ENCODE data around the gene FYCO1. TPM values are rescaled to one million over a fixed set of nuclear protein-coding genes. Genes with fewer than 3 reads are reported as not detected.

Gene FYCO1
- total and polyA plus RNA-seq, 7 donors = 8.4 to 115 (median 72.1) TPM

GRCh38 chr3:46031269-46031668 lies 35.6 kb upstream of the FYCO1 start:
- no peak for DNase-seq
- intact Hi-C loops (cut with DNase I) = no loop called here
- no peaks in the 10 kb centered on the region for H3K4me1 ChIP-seq
- no peak overlapping the region for H3K4me3 ChIP-seq
- peaks cover 0 to 5% (median 1%) of the 10 kb centered on the region in 4 donors for H3K9me3 ChIP-seq
- H3K36me3 ChIP-seq = no peaks in the 10 kb centered on the region
- no peak for TF ChIP-seq POLR2AphosphoS5 (IDR thresholded peaks at IDR 0.05)
- TF ChIP-seq POLR2A (IDR thresholded peaks at IDR 0.05) = no peak
- no peak overlapping the region for H3K27ac ChIP-seq
- 72 to 97% methylated on average over 4 of the region's 4 CpGs for WGBS, 2 donors
- no peaks in the 10 kb centered on the region for H3K27me3 ChIP-seq

- no peak for TF ChIP-seq POLR2AphosphoS5 (IDR thresholded peaks at IDR 0.05)
- no peak for TF ChIP-seq EP300 (IDR thresholded peaks at IDR 0.05)
- no peak for TF ChIP-seq POLR2A (IDR thresholded peaks at IDR 0.05)
- TF ChIP-seq CTCF (IDR thresholded peaks at IDR 0.05) = no peak
- 91 to 92% methylated on average over 6 of the region's 6 CpGs for WGBS, 2 donors
- no peaks in the 10 kb centered on the region for H3K36me3 ChIP-seq
- no peaks in the 10 kb centered on the region for H3K27me3 ChIP-seq
- H3K4me1 ChIP-seq = no peaks in the 10 kb centered on the region
- peaks cover 0 to 5% (median 1%) of the 10 kb centered on the region in 4 donors for H3K9me3 ChIP-seq
- H3K4me3 ChIP-seq = no peak overlapping the region
- DNase-seq = no peak
- H3K27ac ChIP-seq = no peak overlapping the region
- intact Hi-C loops (cut with DNase I) = no loop called here
Measured at GRCh38 chr3:46030626-46031025, 35.0 kb upstream of the FYCO1 start.

GRCh38 chr3:46029953-46030543 lies 34.4 kb upstream of the FYCO1 start:
- Histone ChIP-seq H3K36me3 (no peaks in the 10 kb centered on the region), H3K27ac (no peak overlapping the region), H3K4me1 (no peaks in the 10 kb centered on the region), H3K27me3 (no peaks in the 10 kb centered on the region), H3K4me3 (no peak overlapping the region), H3K9me3 (peaks cover 0 to 5% (median 1%) of the 10 kb centered on the region in 4 donors)
- no peak for DNase-seq
- no peak for TF ChIP-seq EP300 (IDR thresholded peaks at IDR 0.05)
- TF ChIP-seq POLR2AphosphoS5 (IDR thresholded peaks at IDR 0.05) = no peak
- no peak for TF ChIP-seq CTCF (IDR thresholded peaks at IDR 0.05)
- no peak for TF ChIP-seq POLR2A (IDR thresholded peaks at IDR 0.05)
- intact Hi-C loops (cut with DNase I) = no loop called here
- WGBS, 2 donors = 50 to 73% methylated on average over 1 of the region's 1 CpG

- peaks cover 0 to 5% (median 1%) of the 10 kb centered on the region in 4 donors for H3K9me3 ChIP-seq
- no peak overlapping the region for H3K4me3 ChIP-seq
- no peak overlapping the region for H3K27ac ChIP-seq
- no peaks in the 10 kb centered on the region for H3K27me3 ChIP-seq
- 81 to 87% methylated on average over 6 of the region's 6 CpGs for WGBS, 2 donors
- no peaks in the 10 kb centered on the region for H3K4me1 ChIP-seq
- TF ChIP-seq CTCF (IDR thresholded peaks at IDR 0.05) = no peak
- no peak for TF ChIP-seq EP300 (IDR thresholded peaks at IDR 0.05)
- TF ChIP-seq POLR2AphosphoS5 (IDR thresholded peaks at IDR 0.05) = no peak
- TF ChIP-seq POLR2A (IDR thresholded peaks at IDR 0.05) = no peak
- DNase-seq = no peak
- intact Hi-C loops (cut with DNase I) = no loop called here
- no peaks in the 10 kb centered on the region for H3K36me3 ChIP-seq
Measured at GRCh38 chr3:46027736-46028397, 32.2 kb upstream of the FYCO1 start.

- H3K27me3 ChIP-seq = no peaks in the 10 kb centered on the region
- peaks cover 0 to 5% (median 1%) of the 10 kb centered on the region in 4 donors for H3K9me3 ChIP-seq
- no peaks in the 10 kb centered on the region for H3K4me1 ChIP-seq
- TF ChIP-seq POLR2A (IDR thresholded peaks at IDR 0.05) (no peak), EP300 (IDR thresholded peaks at IDR 0.05) (no peak), CTCF (IDR thresholded peaks at IDR 0.05) (no peak), POLR2AphosphoS5 (IDR thresholded peaks at IDR 0.05) (no peak)
- 92 to 95% methylated on average over 3 of the region's 3 CpGs for WGBS, 2 donors
- intact Hi-C loops (cut with DNase I) = no loop called here
- no peaks in the 10 kb centered on the region for H3K36me3 ChIP-seq
- no peak within 1 kb of the TSS for H3K27ac ChIP-seq
- DNase-seq = no peak
- no peak within 1 kb of the TSS for H3K4me3 ChIP-seq
Measured at GRCh38 chr3:46027021-46027705, 31.5 kb upstream of the FYCO1 start, which contains the start of gene XCR1. Gene XCR1 (minus strand): TSS chr3:46027483. CDS start chr3:46021947, 5,536 bp downstream.
